HepG2 (cell line): ENCODE results near the gene PHKB. TPM values are rescaled to one million over a fixed set of nuclear protein-coding genes. Genes with fewer than 3 reads are reported as not detected.

Experiments
- DRAP1 ChIP-seq: IDR thresholded peaks from 2 replicates; pipeline ENCODE4 v1.6.1; 2016; ENCODE audit warnings: missing genetic modification reagents, missing compliant biosample characterization
- GATAD1 ChIP-seq: IDR thresholded peaks from 2 replicates; pipeline ENCODE4 v1.6.1; 2016; ENCODE audit warnings: missing genetic modification reagents, missing compliant biosample characterization
- HDAC1 ChIP-seq: sonication (generic); formaldehyde crosslinking; IDR thresholded peaks from 2 replicates; pipeline ENCODE4 v1.5.1; 2020; ENCODE audit warnings: mild to moderate bottlenecking, missing genetic modification reagents
- HOXD1 ChIP-seq: sonication (generic); formaldehyde crosslinking; IDR thresholded peaks from 2 replicates; pipeline ENCODE4 v1.5.0; 2020; ENCODE audit warnings: missing genetic modification reagents
- KDM1A ChIP-seq: IDR thresholded peaks from 2 replicates; pipeline ENCODE4 v1.6.1; 2016; ENCODE audit warnings: missing compliant biosample characterization
- KLF16 ChIP-seq, 2 experiments: sonication (generic) in 1 of 2; formaldehyde crosslinking in 1 of 2; IDR thresholded peaks; 2 replicates each; pipeline versions ENCODE4 v1.6.1 to v1.8.0; 2016 to 2023; ENCODE audit warnings: missing genetic modification reagents in 2 of 2, missing compliant biosample characterization in 1 of 2
- MTA3 ChIP-seq: sonication (generic); formaldehyde crosslinking; IDR thresholded peaks from 2 replicates; pipeline ENCODE4 v1.4.0; 2020; ENCODE audit warnings: missing genetic modification reagents
- NCOR1 ChIP-seq: fragments of 200-600 bp; sonication (generic); IDR thresholded peaks from 2 replicates; pipeline ENCODE4 v1.7.0; 2017; ENCODE audit warnings: antibody characterized with exemption, low read length, borderline replicate concordance
- RBFOX2 ChIP-seq: fragments of 200-400 bp; formaldehyde crosslinking; IDR thresholded peaks from 2 replicates; pipeline ENCODE4 v1.6.1; 2017; ENCODE audit warnings: low read depth, mild to moderate bottlenecking, low read length
- RBM22 ChIP-seq: fragments of 200-400 bp; formaldehyde crosslinking; optimal IDR thresholded peaks from 2 replicates; pipeline ENCODE3; 2017; ENCODE audit warnings: mild to moderate bottlenecking, low read length, moderate library complexity
- SOX6 ChIP-seq, 2 experiments: fragments of 450-650 bp in 1 of 2; sonication (generic) in 1 of 2; formaldehyde crosslinking in 1 of 2; IDR thresholded peaks; 2 replicates each; pipeline versions ENCODE4 v1.4.0 to v1.6.1; 2017 to 2020; ENCODE audit warnings: antibody characterized with exemption in 1 of 2, mild to moderate bottlenecking in 1 of 2, missing genetic modification reagents in 1 of 2
- SSRP1 ChIP-seq: IDR thresholded peaks from 2 replicates; pipeline ENCODE4 v1.6.1; 2016; ENCODE audit warnings: control low read depth
- STAT5B ChIP-seq: sonication (generic); formaldehyde crosslinking; IDR thresholded peaks from 2 replicates; pipeline ENCODE4 v1.4.0; 2020; ENCODE audit warnings: missing genetic modification reagents
- TBL1XR1 ChIP-seq: fragments of 150-350 bp; IDR thresholded peaks from 2 replicates; pipeline ENCODE4 v1.6.1; 2014; ENCODE audit warnings: borderline replicate concordance, low read length; ENCODE audit not compliant: partially characterized antibody
- ZKSCAN1 ChIP-seq: fragments of 150-350 bp; IDR thresholded peaks from 2 replicates; pipeline ENCODE4 v1.6.1; 2014; ENCODE audit warnings: low read length
- ZNF101 ChIP-seq: sonication (generic); formaldehyde crosslinking; IDR thresholded peaks from 2 replicates; pipeline ENCODE4 v1.4.0; 2020; ENCODE audit warnings: mild to moderate bottlenecking, low read depth, missing genetic modification reagents, borderline replicate concordance
- ZNF260 ChIP-seq: sonication (generic); formaldehyde crosslinking; IDR thresholded peaks from 2 replicates; pipeline ENCODE4 v1.4.0; 2020; ENCODE audit warnings: missing genetic modification reagents, low read depth, mild to moderate bottlenecking, borderline replicate concordance
- ZNF282 ChIP-seq: fragments of 450-650 bp; IDR thresholded peaks from 2 replicates; pipeline ENCODE4 v1.6.1; 2018; ENCODE audit not compliant: partially characterized antibody
- ZNF350 ChIP-seq: sonication (generic); formaldehyde crosslinking; IDR thresholded peaks from 2 replicates; pipeline ENCODE4 v1.4.0; 2020; ENCODE audit warnings: mild to moderate bottlenecking, low read depth, missing genetic modification reagents, borderline replicate concordance
- ZNF367 ChIP-seq: sonication (generic); formaldehyde crosslinking; IDR thresholded peaks from 2 replicates; pipeline ENCODE4 v1.4.0; 2020; ENCODE audit warnings: missing genetic modification reagents, borderline replicate concordance
- ZNF430 ChIP-seq: sonication (generic); formaldehyde crosslinking; IDR thresholded peaks from 2 replicates; pipeline ENCODE4 v1.9.0; 2021; ENCODE audit warnings: mild to moderate bottlenecking, missing genetic modification reagents
- ZNF7 ChIP-seq: IDR thresholded peaks from 2 replicates; pipeline ENCODE4 v1.6.1; 2016; ENCODE audit warnings: missing biosample characterization, missing genetic modification reagents
- ZNF878 ChIP-seq: sonication (generic); formaldehyde crosslinking; IDR thresholded peaks from 2 replicates; pipeline ENCODE4 v1.8.1; 2023; ENCODE audit warnings: mild to moderate bottlenecking, missing genetic modification reagents, moderate library complexity
- polyA plus RNA-seq, 8 experiments: library from polyadenylated mRNA; depleted of rRNA in 3 of 8; stranded (reverse) in 7 of 8; unstranded in 1 of 8; fragments of >200 nt; fragmentation: Illumina TruSeq in 4 of 8; extraction: Trizol in 4 of 8; gene quantifications; 2 replicates each; pipeline versions ENCODE4 v1.2.1 to v1.2.3, GENCODE V29; 2011 to 2016; ENCODE audit warnings: low read depth in 4 of 8, missing spikeins in 1 of 8, mixed read lengths in 1 of 8; ENCODE audit not compliant: insufficient read depth in 1 of 8
- total RNA-seq, 5 experiments: library from RNA; depleted of rRNA; stranded (reverse); fragments of >200 nt; fragmentation: Illumina TruSeq; extraction: Trizol; gene quantifications; 2 replicates each; pipeline ENCODE4 v1.2.3, GENCODE V29; 2016; ENCODE audit warnings: low read depth in 1 of 5
- TF ChIP-seq, protein P1 (sequence below): IDR thresholded peaks from 2 replicates; pipeline ENCODE4 v1.6.1; 2012; ENCODE audit warnings: low read depth, low read length, improper control_type of control experiment
- TF ChIP-seq, protein P2 (sequence below): sonication (generic); formaldehyde crosslinking; IDR thresholded peaks from 2 replicates; pipeline ENCODE4 v1.4.0; 2020; ENCODE audit warnings: missing genetic modification reagents, borderline replicate concordance
- TF ChIP-seq, protein P3 (sequence below): sonication (generic); formaldehyde crosslinking; IDR thresholded peaks from 2 replicates; pipeline ENCODE4 v1.4.0; 2020; ENCODE audit warnings: missing genetic modification reagents, borderline replicate concordance

Gene PHKB
- total and polyA plus RNA-seq, 2 of the 13 experiments (the other 11 are each of a cell fraction or from before 2014, with no cell fraction given) = 66.0 to 80.8 TPM

- TF ChIP-seq, protein P1, sequence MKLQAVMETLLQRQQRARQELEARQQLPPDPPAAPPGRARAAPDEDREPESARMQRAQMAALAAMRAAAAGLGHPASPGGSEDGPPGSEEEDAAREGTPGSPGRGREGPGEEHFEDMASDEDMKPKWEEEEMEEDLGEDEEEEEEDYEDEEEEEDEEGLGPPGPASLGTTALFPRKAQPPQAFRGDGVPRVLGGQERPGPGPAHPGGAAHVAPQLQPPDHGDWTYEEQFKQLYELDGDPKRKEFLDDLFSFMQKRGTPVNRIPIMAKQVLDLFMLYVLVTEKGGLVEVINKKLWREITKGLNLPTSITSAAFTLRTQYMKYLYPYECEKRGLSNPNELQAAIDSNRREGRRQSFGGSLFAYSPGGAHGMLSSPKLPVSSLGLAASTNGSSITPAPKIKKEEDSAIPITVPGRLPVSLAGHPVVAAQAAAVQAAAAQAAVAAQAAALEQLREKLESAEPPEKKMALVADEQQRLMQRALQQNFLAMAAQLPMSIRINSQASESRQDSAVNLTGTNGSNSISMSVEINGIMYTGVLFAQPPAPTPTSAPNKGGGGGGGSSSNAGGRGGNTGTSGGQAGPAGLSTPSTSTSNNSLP = peak; percentile 99
- TF ChIP-seq NCOR1 (peak; percentile 91), KLF16 (CRISPR knock-in tag; IDR thresholded peaks at IDR 0.05) (peak in 1 of 2 experiments; percentile 70; a peak in 1 of 4 replicates), ZNF350 (no peak), ZKSCAN1 (peak; percentile 100), RBM22 (no peak), SSRP1 (0 out of 2 replicates have a peak, but pooled peaks have one; percentile 20), MTA3 (CRISPR knock-in tag) (no peak), ZNF878 (CRISPR knock-in tag) (no peak; the same call in 1 of the 2 replicates), ZNF7 (no peak), RBFOX2 (no peak), ZNF282 (no peak), STAT5B (CRISPR knock-in tag) (0 out of 2 replicates have a peak, but pooled peaks have one; percentile 27), SOX6 (IDR thresholded peaks at IDR 0.05) (no peak), SOX6 (CRISPR knock-in tag; IDR thresholded peaks at IDR 0.05) (peak; percentile 90), HDAC1 (CRISPR knock-in tag) (peak; percentile 48), ZNF367 (CRISPR knock-in tag) (no peak), ZNF101 (CRISPR knock-in tag) (no peak), KDM1A (CRISPR knock-in tag) (peak; percentile 97), GATAD1 (CRISPR knock-in tag) (peak; percentile 48), DRAP1 (CRISPR knock-in tag) (no peak), ZNF260 (no peak), TBL1XR1 (peak; percentile 78), HOXD1 (CRISPR knock-in tag) (no peak), ZNF430 (no peak)
- TF ChIP-seq, protein P2, sequence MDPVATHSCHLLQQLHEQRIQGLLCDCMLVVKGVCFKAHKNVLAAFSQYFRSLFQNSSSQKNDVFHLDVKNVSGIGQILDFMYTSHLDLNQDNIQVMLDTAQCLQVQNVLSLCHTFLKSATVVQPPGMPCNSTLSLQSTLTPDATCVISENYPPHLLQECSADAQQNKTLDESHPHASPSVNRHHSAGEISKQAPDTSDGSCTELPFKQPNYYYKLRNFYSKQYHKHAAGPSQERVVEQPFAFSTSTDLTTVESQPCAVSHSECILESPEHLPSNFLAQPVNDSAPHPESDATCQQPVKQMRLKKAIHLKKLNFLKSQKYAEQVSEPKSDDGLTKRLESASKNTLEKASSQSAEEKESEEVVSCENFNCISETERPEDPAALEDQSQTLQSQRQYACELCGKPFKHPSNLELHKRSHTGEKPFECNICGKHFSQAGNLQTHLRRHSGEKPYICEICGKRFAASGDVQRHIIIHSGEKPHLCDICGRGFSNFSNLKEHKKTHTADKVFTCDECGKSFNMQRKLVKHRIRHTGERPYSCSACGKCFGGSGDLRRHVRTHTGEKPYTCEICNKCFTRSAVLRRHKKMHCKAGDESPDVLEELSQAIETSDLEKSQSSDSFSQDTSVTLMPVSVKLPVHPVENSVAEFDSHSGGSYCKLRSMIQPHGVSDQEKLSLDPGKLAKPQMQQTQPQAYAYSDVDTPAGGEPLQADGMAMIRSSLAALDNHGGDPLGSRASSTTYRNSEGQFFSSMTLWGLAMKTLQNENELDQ (CRISPR knock-in tag) = no peak
- TF ChIP-seq, protein P3, sequence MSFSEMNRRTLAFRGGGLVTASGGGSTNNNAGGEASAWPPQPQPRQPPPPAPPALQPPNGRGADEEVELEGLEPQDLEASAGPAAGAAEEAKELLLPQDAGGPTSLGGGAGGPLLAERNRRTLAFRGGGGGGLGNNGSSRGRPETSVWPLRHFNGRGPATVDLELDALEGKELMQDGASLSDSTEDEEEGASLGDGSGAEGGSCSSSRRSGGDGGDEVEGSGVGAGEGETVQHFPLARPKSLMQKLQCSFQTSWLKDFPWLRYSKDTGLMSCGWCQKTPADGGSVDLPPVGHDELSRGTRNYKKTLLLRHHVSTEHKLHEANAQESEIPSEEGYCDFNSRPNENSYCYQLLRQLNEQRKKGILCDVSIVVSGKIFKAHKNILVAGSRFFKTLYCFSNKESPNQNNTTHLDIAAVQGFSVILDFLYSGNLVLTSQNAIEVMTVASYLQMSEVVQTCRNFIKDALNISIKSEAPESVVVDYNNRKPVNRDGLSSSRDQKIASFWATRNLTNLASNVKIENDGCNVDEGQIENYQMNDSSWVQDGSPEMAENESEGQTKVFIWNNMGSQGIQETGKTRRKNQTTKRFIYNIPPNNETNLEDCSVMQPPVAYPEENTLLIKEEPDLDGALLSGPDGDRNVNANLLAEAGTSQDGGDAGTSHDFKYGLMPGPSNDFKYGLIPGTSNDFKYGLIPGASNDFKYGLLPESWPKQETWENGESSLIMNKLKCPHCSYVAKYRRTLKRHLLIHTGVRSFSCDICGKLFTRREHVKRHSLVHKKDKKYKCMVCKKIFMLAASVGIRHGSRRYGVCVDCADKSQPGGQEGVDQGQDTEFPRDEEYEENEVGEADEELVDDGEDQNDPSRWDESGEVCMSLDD = no peak
Observed at GRCh38 chr16:47634126-47634525, 173.0 kb downstream of the PHKB start (continued).
